ENCODE measurements around the gene NUMBL. TPM values are rescaled to one million over a fixed set of nuclear protein-coding genes. Genes with fewer than 3 reads are reported as not detected.
A peak's percentile ranks its signal among the peaks of the same experiment; 100 is the strongest.

NUMBL gene
- total RNA-seq, 2 experiments from 2014 or later = 4.9 to 8.9 TPM

DNA sequence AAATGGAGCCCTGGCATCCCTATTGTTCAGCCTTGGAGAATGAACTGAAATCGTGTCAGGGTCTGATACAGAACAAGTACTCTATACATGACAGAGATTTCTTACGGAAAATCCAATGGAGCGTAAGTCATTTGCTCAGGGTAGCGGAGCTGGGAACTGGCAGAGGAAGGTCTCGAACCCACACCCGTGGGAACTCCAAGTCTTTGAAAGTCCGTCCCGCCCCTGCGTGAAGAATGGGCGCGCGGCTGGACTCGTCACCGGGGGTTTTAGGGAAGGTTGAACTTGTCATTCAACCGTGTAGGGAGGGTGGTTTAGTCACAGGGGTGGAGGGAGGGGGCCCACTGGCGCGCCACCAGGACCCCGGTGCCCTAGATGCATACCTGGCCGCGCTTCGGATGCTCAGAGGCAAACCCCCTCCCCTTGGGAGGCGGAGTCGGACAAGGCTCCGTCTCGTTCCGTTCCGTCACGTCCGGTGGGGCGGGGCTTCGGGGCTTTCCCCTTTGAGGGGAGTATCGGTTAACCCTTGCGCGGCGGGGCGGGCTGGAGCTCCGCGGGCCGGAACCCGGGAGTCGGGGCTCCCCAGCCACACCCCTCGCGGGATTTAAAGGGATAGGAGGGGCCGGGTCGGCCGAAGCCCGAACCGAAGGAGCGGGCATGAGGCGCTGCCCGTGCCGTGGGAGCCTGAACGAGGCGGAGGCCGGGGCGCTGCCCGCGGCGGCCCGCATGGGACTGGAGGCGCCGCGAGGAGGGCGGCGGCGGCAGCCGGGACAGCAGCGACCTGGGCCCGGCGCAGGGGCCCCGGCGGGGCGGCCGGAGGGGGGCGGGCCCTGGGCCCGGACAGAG lies 26.3 kb upstream of the NUMBL start, which contains the start of the genes COQ8B and ITPKC:
Gene COQ8B (minus strand): TSS at position 405 of the 843 bp plus-strand sequence. CDS start 2,254 bp downstream, outside the sequence.
Gene ITPKC (plus strand): TSS at position 631 of the 843 bp plus-strand sequence. CDS start 24 bp downstream, at position 655.
- CTCF ChIA-PET (ENCODE audit: unreplicated experiment) = no interaction called here
- POLR2A ChIA-PET = no interaction called here
- peak within 1 kb of the TSS; percentile 72 for H3K27ac ChIP-seq (ENCODE audit: low read depth, low read length, poor library complexity, severe bottlenecking)
- no peak for TF ChIP-seq EZH2phosphoT487 (IDR thresholded peaks at IDR 0.05; ENCODE audit: borderline replicate concordance, low read depth, low read length)
- TF ChIP-seq, protein P1, sequence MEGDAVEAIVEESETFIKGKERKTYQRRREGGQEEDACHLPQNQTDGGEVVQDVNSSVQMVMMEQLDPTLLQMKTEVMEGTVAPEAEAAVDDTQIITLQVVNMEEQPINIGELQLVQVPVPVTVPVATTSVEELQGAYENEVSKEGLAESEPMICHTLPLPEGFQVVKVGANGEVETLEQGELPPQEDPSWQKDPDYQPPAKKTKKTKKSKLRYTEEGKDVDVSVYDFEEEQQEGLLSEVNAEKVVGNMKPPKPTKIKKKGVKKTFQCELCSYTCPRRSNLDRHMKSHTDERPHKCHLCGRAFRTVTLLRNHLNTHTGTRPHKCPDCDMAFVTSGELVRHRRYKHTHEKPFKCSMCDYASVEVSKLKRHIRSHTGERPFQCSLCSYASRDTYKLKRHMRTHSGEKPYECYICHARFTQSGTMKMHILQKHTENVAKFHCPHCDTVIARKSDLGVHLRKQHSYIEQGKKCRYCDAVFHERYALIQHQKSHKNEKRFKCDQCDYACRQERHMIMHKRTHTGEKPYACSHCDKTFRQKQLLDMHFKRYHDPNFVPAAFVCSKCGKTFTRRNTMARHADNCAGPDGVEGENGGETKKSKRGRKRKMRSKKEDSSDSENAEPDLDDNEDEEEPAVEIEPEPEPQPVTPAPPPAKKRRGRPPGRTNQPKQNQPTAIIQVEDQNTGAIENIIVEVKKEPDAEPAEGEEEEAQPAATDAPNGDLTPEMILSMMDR (conservative IDR thresholded peaks at IDR 0.05; ENCODE audit: low read length) = no peak
- peak within 1 kb of the TSS; percentile 99 for H3K4me2 ChIP-seq (ENCODE audit: low read length)
- H3K4me3 ChIP-seq (ENCODE audit: low read depth, low read length, poor library complexity, severe bottlenecking) = peak within 1 kb of the TSS; percentile 70
- BruUV-seq (replicated peaks) = TSS peak; percentile 81
- peaks cover 37% of the 10 kb centered on the region for H3K4me1 ChIP-seq (ENCODE audit: insufficient read depth, low read length, poor library complexity, severe bottlenecking)
- intact Hi-C loops (cut with micrococcal nuclease; ENCODE audit: unreplicated experiment) = loop anchor here (1.0 to 2.0 kb wide), 2 partner anchors 61 to 82 kb away; partner anchors contain the start of gene EGLN2
- peak within 1 kb of the TSS; percentile 78; the same call in 1 of the 2 replicates for H2AFZ ChIP-seq (ENCODE audit: low read length)
- no peaks in the 10 kb centered on the region for H4K20me1 ChIP-seq (ENCODE audit: insufficient read depth, low read length)
- no peaks in the 10 kb centered on the region for H3K9me2 ChIP-seq (ENCODE audit: insufficient read depth, low read length)
- H3K79me2 ChIP-seq (ENCODE audit: insufficient read depth, low read depth, low read length) = peaks cover 25% of the 10 kb centered on the region
- no peaks in the 10 kb centered on the region for H3K9me3 ChIP-seq (ENCODE audit: low read length)
- peak; percentile 99 for DNase-seq (ENCODE audit: low spot score)
- H3K36me3 ChIP-seq (ENCODE audit: insufficient read depth, low read length) = no peaks in the 10 kb centered on the region

DNA sequence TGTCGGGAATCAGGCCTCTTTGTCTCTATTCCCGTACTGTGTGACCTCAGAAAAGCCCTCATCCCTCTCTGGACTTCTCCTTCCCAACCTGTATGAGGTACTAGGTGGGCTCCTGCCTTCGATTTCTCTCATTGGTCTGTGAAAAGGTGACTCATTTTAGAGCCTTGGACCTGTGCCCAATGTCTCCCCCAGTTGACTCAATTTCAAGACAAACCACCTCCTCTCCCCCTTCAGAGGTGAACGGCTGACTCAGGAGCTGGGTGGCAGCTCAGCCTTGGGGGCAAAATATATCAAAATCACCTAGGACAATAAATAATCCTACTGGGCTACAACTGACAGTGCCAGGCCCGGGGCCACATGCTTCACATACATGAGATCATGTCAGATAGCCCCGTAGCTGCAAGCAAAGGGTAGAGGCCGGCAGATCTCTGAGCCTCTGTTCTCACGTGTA lies 25.6 kb upstream of the NUMBL start:
- intact Hi-C loops (cut with micrococcal nuclease; ENCODE audit: unreplicated experiment) = loop anchor here (1.0 to 2.0 kb wide), 2 partner anchors 61 to 83 kb away; partner anchors contain the start of gene EGLN2
- ChIA-PET POLR2A (no interaction called here), CTCF (ENCODE audit: unreplicated experiment) (no interaction called here)
- Histone ChIP-seq H3K4me3 (ENCODE audit: low read depth, low read length, poor library complexity, severe bottlenecking) (peak overlapping the region; percentile 70), H3K36me3 (ENCODE audit: insufficient read depth, low read length) (0 out of 2 replicates have a peak, but pooled peaks cover 4% of the 10 kb centered on the region), H3K27ac (ENCODE audit: low read depth, low read length, poor library complexity, severe bottlenecking) (peak overlapping the region; percentile 72), H3K79me2 (ENCODE audit: insufficient read depth, low read depth, low read length) (peaks cover 25% of the 10 kb centered on the region), H3K4me1 (ENCODE audit: insufficient read depth, low read length, poor library complexity, severe bottlenecking) (peaks cover 37% of the 10 kb centered on the region), H3K4me2 (ENCODE audit: low read length) (peak overlapping the region; percentile 85), H3K9me2 (ENCODE audit: insufficient read depth, low read length) (no peaks in the 10 kb centered on the region), H2AFZ (ENCODE audit: low read length) (peak overlapping the region; percentile 33; the same call in 1 of the 2 replicates), H4K20me1 (ENCODE audit: insufficient read depth, low read length) (no peaks in the 10 kb centered on the region), H3K9me3 (ENCODE audit: low read length) (no peaks in the 10 kb centered on the region)
- no TSS peak for BruUV-seq (replicated peaks)
- DNase-seq (ENCODE audit: low spot score) = peak; percentile 46
- TF ChIP-seq, protein P1 (conservative IDR thresholded peaks at IDR 0.05; ENCODE audit: low read length) = no peak
- no peak for TF ChIP-seq EZH2phosphoT487 (IDR thresholded peaks at IDR 0.05; ENCODE audit: borderline replicate concordance, low read depth, low read length)
